Panc1 (cell line): ENCODE results near the gene RNF212. TPM values are rescaled to one million over a fixed set of nuclear protein-coding genes. Genes with fewer than 3 reads are reported as not detected.

Experiments
- ATAC-seq: fragments of 200-7000 bp; cut with Tn5 transposase; 2 replicates; pipeline ENCODE4 v1.9.1; 2020; ENCODE audit warnings: mild to moderate bottlenecking, moderate library complexity
- BruUV-seq: library from RNA; stranded (reverse); fragments of 400-500 nt; replicated peaks from 2 replicates; lab custom pipeline; 2021; lab: Mats Ljungman, UMichigan
- CTCF ChIA-PET: fragments of 300-600 bp; sonication (Branson Sonifier 250); formaldehyde crosslinking; loops from one replicate; lab custom pipeline; 2022; ENCODE audit warnings: antibody characterized with exemption; lab: Charles Lee
- POLR2A ChIA-PET: fragments of 300-600 bp; sonication (Branson Sonifier 250); formaldehyde crosslinking; loops from one replicate; lab custom pipeline; 2022; ENCODE audit warnings: antibody characterized with exemption; lab: Charles Lee
- DNase-seq: peaks from one replicate; pipeline ENCODE4 v3.0.0-alpha.2; 2010; ENCODE audit warnings: low read depth, low spot score
- H3K27ac ChIP-seq: 2 replicates; pipeline ENCODE4 v1.5.1; 2011; ENCODE audit warnings: mild to moderate bottlenecking, low read length, inconsistent platforms
- H3K27me3 ChIP-seq: fragments of 200-500 bp; sonication (Bioruptor generic); 2 replicates; pipeline ENCODE4 v1.6.0; 2014; ENCODE audit warnings: low read length, inconsistent platforms; ENCODE audit not compliant: control insufficient read depth, insufficient read depth
- H3K36me3 ChIP-seq: fragments of 200-500 bp; sonication (Bioruptor generic); 2 replicates; pipeline ENCODE4 v1.5.1; 2014; ENCODE audit warnings: inconsistent platforms, mild to moderate bottlenecking, low read length, moderate library complexity; ENCODE audit not compliant: control insufficient read depth, insufficient read depth
- H3K4me1 ChIP-seq: 2 replicates; pipeline ENCODE4 v1.5.1; 2011; ENCODE audit warnings: inconsistent platforms, mild to moderate bottlenecking, low read length, moderate library complexity; ENCODE audit not compliant: control insufficient read depth, insufficient read depth
- H3K4me3 ChIP-seq, 2 experiments: 2 replicates each; pipeline ENCODE4 v1.5.1; 2011 to 2012; ENCODE audit warnings: low read depth in 2 of 2, low read length in 2 of 2, mild to moderate bottlenecking in 2 of 2, inconsistent platforms in 1 of 2, moderate library complexity in 1 of 2
- H3K9me3 ChIP-seq: fragments of 200-500 bp; sonication (Bioruptor generic); 2 replicates; pipeline ENCODE4 v1.5.1; 2014; ENCODE audit warnings: low read depth, mild to moderate bottlenecking, inconsistent platforms, low read length, moderate library complexity; ENCODE audit not compliant: control insufficient read depth, insufficient read depth
- CTCF ChIP-seq: fragments of 450-650 bp; IDR thresholded peaks from 2 replicates; pipeline ENCODE4 v1.5.1; 2017; ENCODE audit warnings: mild to moderate bottlenecking
- POLR2AphosphoS5 ChIP-seq: IDR thresholded peaks from 2 replicates; pipeline ENCODE4 v1.6.1; 2012; ENCODE audit warnings: mild to moderate bottlenecking, low read depth, low read length, moderate library complexity
- SIN3A ChIP-seq: IDR thresholded peaks from 2 replicates; pipeline ENCODE4 v1.6.1; 2012; ENCODE audit warnings: low read depth, mild to moderate bottlenecking, low read length, moderate library complexity, borderline replicate concordance; ENCODE audit not compliant: insufficient read depth
- TCF7L2 ChIP-seq: IDR thresholded peaks from 2 replicates; pipeline ENCODE4 v1.6.1; 2011; ENCODE audit warnings: mild to moderate bottlenecking, low read depth, low read length, inconsistent platforms
- in situ Hi-C: cut with HindIII; loops from 2 replicates; pipeline ENCODE4 v1.10.0; 2016; ENCODE audit warnings: low sequenced_read_pairs, low pct_unique_long_range_greater_than_20kb
- intact Hi-C: fragments of 100-400 bp; cut with micrococcal nuclease; formaldehyde crosslinking; loops from one replicate; pipeline ENCODE4 v1.10.0; 2022; ENCODE audit not compliant: unreplicated experiment
- total RNA-seq: library from RNA; stranded (reverse); gene quantifications from one replicate; pipeline ENCODE4 v1.2.1, GENCODE V29; 2021; ENCODE audit not compliant: unreplicated experiment
- TF ChIP-seq, protein P1 (sequence below), 2 experiments: IDR thresholded peaks; 2 replicates each; pipeline ENCODE4 v1.6.1; 2011 to 2012; ENCODE audit warnings: low read depth in 2 of 2, control low read depth in 1 of 2, low read length in 1 of 2, mild to moderate bottlenecking in 1 of 2, moderate library complexity in 1 of 2; ENCODE audit not compliant: insufficient read depth in 1 of 2

Gene RNF212
- total RNA-seq, 1 experiment from 2014 or later = not detected

GRCh38 chr4:1030559-1030958 lies 82.8 kb downstream of the RNF212 start:
- CTCF ChIA-PET = no interaction called here

GRCh38 chr4:1030031-1030430 lies 83.3 kb downstream of the RNF212 start:
- H3K27me3 ChIP-seq = no peaks in the 10 kb centered on the region
- intact Hi-C loops = no loop called here
- ChIA-PET CTCF (no interaction called here), POLR2A (no interaction called here)
- TF ChIP-seq, protein P1, sequence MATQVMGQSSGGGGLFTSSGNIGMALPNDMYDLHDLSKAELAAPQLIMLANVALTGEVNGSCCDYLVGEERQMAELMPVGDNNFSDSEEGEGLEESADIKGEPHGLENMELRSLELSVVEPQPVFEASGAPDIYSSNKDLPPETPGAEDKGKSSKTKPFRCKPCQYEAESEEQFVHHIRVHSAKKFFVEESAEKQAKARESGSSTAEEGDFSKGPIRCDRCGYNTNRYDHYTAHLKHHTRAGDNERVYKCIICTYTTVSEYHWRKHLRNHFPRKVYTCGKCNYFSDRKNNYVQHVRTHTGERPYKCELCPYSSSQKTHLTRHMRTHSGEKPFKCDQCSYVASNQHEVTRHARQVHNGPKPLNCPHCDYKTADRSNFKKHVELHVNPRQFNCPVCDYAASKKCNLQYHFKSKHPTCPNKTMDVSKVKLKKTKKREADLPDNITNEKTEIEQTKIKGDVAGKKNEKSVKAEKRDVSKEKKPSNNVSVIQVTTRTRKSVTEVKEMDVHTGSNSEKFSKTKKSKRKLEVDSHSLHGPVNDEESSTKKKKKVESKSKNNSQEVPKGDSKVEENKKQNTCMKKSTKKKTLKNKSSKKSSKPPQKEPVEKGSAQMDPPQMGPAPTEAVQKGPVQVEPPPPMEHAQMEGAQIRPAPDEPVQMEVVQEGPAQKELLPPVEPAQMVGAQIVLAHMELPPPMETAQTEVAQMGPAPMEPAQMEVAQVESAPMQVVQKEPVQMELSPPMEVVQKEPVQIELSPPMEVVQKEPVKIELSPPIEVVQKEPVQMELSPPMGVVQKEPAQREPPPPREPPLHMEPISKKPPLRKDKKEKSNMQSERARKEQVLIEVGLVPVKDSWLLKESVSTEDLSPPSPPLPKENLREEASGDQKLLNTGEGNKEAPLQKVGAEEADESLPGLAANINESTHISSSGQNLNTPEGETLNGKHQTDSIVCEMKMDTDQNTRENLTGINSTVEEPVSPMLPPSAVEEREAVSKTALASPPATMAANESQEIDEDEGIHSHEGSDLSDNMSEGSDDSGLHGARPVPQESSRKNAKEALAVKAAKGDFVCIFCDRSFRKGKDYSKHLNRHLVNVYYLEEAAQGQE (IDR thresholded peaks at IDR 0.05; ENCODE audit: insufficient read depth in 1 of 2, low read depth in 2 of 2, low read length in 1 of 2) = no peak
- TF ChIP-seq SIN3A = no peak
- TF ChIP-seq POLR2AphosphoS5 = no peak
- no peak for TF ChIP-seq CTCF
- TF ChIP-seq TCF7L2 = no peak
- H3K4me1 ChIP-seq = peaks cover 13% of the 10 kb centered on the region
- H3K9me3 ChIP-seq = no peaks in the 10 kb centered on the region
- no peaks in the 10 kb centered on the region for H3K36me3 ChIP-seq
- in situ Hi-C loops = no loop called here
- ATAC-seq (peak; percentile 52), DNase-seq (no peak)
- no peak overlapping the region for H3K27ac ChIP-seq
- BruUV-seq = no TSS peak
- no peak overlapping the region for H3K4me3 ChIP-seq

More at GRCh38 chr4:1030559-1030958, 82.8 kb downstream of the RNF212 start:
- no TSS peak for BruUV-seq
- in situ Hi-C loops = no loop called here
- Histone ChIP-seq H3K27ac (no peak overlapping the region), H3K27me3 (no peaks in the 10 kb centered on the region), H3K9me3 (no peaks in the 10 kb centered on the region), H3K36me3 (no peaks in the 10 kb centered on the region), H3K4me1 (peaks cover 13% of the 10 kb centered on the region), H3K4me3 (no peak overlapping the region)
- intact Hi-C loops = no loop called here
- POLR2A ChIA-PET = interaction anchor here (0.6 kb wide), 1 partner anchor 22 kb away, joined by 4 read pairs; no protein-coding TSS in a partner anchor
- ATAC-seq (peak; percentile 11; the same call in 1 of the 2 replicates), DNase-seq (no peak)
- TF ChIP-seq, protein P1 (IDR thresholded peaks at IDR 0.05; ENCODE audit: insufficient read depth in 1 of 2, low read depth in 2 of 2, low read length in 1 of 2) = no peak
- TF ChIP-seq CTCF (no peak), TCF7L2 (no peak), POLR2AphosphoS5 (no peak), SIN3A (no peak)
